Globus pallidus (tissue), 1 donor: ENCODE data around the gene FARS2.

ENCODE experiments used
- DNase-seq: peaks from one replicate; pipeline ENCODE4 v3.0.0-alpha.2; 2015; ENCODE audit warnings: low spot score

The FARS2 gene

DNA sequence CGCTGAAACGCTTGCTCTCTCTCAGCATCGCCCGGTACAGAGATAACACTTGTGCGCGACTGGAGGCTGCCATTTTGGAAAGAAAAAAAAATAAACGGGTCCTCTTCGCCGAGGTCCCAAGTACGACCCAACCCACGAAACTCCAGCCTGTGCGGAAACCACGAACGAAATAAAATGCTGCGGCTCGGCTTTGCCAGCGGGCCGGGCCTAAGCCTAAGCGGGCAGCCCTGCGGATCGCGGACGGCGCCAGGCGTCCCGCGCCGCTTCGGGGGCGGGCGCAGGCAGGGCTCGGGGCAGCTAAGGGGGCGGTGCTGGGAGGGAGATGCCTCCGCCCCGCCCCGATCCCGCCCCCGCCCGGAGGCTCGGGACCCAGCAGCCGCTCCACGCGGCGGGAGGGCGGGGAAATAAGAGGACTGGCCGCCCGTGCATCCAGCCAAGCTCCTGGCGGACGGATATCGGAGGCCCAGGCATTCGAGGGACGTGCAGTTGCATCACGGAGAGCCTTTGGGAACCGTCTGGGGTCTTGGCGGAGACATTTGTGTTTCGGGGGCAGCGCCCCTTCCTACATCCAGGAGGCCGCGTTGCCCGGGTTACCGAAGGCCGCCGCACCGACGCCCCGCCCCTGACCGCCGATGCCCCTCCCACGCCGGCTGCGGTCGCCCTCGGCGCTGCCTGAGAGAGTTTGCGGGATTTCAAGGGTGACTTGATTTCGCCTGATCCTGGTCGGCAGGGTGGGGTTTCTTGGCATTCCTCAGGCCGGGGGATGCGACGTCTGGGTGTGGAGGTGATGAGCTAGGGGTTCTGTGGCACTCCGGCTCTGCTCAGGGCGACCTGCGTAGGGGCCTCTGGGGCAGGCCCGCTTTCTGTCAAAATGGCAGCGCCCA, at the start of gene FARS2, which contains the start of gene LYRM4:
TSS of gene FARS2 (plus strand) at position 853 of the 884 bp plus-strand sequence.
TSS of gene LYRM4 (minus strand) at position 290 of the 884 bp plus-strand sequence. CDS start at position 73, 217 bp downstream.
- DNase-seq: peak; percentile 95

DNA sequence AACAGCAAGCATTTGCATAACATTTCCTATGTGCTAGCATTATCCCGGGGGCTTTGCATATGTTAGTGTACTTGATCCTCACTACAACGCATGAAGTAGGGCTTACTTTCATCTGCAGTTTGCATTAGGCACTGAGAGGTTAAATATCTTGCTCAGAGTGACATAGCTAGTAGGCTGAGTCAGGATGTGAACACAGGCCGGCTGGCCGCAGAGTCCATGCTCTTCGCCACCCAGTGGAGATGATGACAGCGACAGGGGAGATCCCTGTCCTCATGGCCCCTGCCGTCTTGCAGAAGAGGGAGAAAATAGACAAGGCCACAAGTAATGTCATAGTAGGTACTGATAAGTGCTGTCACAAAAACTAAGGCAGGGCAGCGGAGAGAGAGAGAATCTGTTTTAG, 47.5 kb upstream of the FARS2 start:
- no peak for DNase-seq

DNA sequence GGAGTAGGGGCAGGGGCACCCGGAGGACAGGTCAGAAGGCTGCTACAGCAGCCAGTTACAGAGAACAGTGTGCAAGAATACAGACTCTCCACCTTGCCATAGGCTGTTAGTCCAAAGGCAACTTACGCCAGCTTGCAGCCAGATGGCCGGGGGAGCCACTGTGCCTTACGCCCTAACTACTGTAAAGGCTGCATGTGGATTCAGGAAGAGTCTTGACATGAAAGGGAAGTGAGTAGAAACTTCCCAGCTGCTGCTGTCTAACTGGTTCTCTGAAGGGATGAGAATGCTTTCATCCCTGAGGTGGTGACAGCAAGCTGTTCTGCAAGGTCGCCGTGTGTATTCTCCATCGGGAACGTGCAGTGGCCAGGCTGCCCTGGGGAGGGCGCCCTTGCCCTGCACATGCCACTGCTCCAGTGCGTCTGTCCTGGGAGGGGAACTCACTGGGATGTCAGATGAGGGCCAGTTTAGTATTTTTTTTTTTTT, 46.7 kb upstream of the FARS2 start:
- peak; percentile 54 for DNase-seq

DNA sequence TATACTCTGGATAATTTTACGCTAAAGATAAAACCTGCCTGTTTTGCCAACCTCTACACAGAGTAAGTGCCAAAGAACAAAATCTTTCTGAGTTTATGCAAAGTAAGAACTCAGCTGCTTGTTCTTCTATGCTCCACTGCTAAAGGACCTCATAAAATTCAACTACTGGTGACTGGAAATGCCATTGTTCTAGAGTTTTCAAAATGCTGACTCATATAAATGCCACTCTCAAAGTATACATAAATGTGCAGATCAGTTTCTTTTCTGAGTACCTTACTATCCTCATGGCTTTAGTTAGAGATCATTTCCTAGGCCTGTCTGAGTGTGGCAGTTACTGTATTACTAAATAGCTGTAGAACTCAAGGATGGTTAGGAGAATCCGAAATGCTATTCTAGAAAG, 46.2 kb upstream of the FARS2 start:
- no peak for DNase-seq

DNA sequence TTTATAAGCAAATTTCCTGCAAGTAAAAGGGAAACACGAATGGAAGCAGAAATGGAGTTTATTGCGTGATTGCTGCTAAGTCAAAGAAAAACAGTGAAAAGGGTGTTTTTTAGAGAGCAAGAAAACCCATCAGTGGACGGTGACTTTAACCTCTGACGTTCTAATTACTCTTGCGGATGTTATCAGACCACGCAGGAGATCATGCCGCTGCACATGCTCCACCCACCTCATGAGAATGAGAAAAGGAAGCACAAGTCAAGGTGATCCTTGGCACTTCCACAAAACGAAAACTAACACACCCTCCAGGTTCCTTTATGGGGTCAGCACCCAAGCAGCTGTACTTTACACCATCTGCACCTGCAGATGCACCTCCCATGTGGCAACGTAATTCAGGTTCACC, 45.5 kb upstream of the FARS2 start:
- DNase-seq: no peak

DNA sequence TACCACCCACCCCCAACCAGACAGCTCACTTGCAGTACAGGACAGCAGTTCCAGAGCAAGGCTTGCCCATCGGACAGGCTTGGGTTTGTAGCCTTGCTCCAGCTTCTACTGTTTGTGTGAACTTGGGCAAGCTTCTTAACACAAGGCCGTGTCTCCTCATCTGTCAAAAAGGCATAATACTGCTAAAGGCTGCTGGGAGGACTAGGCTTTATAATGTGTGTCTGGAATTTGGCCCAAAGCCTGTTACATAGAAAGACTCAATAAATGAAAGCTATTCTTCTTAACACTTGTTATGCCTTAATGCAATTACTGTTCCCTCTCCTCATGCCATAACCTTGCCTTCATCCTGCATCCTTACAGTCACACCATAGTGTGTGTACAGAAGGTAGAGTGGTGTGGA, 44.0 kb upstream of the FARS2 start:
- DNase-seq: no peak

DNA sequence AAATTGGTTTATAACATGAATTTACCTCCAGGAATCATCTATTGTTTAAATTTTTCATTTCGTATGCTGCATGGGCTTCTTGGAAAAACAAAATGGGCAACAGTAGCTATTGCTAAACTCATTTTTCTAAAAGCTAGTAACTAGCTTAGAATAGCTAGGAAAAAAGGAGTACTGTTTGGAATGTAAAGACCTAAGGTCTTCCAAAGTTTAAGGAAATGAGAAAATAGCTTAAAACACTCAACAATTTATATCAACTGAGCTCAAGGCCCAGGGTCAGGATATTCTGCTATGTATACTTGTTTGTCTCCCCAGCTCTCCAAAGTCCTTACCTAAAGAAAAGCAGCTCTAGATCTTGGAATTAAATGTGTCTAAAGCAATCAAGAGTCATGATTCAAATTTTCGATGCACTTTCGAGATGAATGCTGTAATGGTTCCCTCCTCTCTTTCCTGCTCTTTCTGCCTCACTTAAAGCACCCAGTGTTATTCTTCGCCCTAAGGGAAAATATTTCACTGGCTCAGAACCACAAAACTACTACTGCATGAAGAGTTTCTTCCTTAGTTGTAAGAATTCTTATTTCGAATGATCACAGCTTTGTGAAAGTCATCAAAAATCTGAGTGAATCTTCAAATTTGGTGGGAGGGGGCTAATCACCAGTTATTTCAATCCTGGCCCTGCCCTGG, 42.2 kb upstream of the FARS2 start:
- no peak for DNase-seq

DNA sequence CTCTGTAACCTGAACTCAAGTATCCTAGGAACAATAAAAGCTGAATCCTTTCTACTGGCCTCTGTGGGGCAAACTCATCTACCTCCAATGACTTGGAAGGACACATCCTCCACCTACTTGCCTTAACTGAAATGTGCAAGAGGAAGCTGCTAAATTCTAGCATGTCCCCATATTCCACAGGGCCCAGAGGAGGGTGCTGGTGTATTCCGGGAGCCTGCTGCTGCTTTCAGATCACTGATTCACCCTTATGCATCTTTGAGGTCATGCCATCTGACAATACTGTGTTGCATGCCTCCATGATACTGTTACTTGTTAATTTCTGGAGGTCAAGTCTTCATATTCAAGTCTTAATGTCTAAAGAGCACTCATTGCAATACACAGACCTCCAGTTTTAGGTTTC, 40.9 kb upstream of the FARS2 start:
- no peak for DNase-seq

DNA sequence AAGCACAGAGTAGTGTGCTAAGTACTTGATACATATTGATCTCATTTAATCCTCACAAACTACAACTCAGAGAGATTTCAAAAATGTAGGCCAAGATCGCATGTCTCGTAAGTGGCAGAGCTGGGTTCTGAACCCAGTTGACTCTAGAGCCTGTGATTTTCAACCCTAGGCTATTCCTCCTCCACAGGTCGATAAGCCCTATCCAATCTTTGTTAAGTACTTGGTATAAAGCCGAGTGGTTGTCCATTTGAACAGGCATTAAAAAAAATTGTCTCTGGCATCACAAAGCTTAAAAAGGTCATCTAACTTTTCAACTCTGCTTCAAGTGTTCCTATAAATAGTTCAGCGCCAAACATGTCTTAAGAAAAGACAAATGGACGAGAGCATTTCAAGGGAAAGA, 38.0 kb upstream of the FARS2 start:
- no peak for DNase-seq

DNA sequence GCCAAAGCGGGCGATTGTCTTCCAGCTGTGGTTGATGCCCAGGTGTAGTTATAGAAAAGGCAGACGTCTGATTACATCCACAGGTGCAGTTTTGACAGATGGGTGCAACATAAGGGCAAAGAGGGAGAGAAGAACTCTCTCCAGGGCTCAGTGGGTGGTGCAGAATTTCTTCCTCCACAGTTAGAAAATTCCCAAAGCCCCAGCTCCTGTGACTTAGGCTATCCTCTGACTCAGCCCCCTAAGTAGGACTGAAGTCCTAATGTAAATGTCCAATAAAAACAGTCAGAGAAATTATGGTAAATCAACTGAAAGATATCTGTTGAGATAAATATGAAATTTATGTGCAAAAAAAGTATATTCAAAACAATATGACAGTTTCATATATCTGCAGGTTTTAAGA, 32.0 kb upstream of the FARS2 start:
- no peak for DNase-seq

DNA sequence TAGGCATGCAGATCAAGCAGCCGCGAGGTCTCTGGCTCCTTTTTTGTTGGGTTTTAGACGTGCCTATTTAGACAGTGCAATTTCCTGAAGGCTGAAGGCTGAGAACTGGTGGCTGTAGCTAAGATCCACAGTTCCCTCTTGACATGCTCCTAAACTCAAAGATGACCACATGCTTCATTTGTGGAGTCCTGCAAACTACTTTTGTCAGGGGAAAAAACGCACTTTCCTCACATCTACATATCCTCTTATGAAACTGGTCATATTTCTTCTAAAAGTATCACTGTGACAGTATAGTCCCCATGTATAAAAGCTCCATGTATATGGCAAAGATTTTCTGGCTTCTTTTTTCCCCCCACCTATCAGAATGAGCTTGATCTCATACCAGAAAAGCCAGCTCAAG, 31.2 kb upstream of the FARS2 start:
- DNase-seq: no peak

DNA sequence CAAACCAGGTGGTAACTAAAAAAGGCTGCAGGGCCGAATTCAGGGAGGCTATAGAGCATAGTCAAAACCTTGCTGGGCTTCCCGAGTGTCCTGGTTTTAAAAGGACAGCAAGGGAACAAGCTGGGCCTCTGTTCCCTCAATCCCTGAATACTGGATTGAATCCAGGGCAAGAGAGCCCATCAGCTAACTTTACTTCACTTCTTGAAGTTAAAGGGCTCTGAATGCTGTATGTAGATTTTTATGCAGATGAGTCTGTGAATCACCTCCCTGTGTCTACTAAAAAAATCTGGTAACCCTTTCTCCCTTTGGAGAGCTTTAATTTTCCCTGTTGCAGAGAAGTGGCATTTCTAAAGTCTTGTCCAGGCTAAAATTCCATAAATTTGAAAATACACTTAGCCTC, 30.0 kb upstream of the FARS2 start:
- no peak for DNase-seq

DNA sequence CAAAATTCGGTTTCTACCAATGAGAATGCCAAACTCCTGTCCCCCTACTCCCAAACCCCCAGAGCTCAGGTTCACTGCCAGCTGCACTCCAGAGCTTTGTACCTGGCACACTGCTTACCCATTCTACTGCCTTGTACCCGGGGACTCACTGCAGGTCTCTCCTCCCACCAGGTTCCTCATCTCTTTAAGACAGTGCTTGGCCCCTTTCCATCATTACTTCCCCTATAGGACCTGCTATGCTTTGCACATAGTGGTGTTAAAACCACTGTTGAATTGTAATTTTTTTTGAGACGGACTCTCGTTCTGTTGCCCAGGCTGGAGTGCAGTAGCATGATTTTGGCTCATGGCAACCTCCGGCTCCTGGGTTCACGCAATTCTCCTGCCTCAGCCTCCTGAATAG, 26.4 kb upstream of the FARS2 start:
- peak; percentile 40 for DNase-seq

DNA sequence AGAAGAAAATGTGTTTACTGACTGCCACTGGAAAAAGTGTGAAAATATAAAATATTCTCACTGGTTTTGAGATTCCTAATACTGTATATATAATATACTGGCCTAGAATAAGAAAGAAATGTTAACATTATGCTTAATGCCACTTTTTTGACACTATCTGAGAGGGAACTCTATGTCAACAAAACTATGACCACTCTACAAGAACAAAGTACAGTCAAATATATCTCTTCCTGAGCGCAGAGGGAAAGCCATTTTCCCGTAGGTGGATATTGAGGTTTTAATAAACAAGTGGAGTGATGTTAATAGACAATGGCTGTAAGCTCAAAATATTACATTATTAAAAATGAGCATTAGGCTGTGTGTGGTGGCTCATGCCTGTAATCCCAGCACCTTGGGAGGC, 25.5 kb upstream of the FARS2 start:
- DNase-seq: no peak

DNA sequence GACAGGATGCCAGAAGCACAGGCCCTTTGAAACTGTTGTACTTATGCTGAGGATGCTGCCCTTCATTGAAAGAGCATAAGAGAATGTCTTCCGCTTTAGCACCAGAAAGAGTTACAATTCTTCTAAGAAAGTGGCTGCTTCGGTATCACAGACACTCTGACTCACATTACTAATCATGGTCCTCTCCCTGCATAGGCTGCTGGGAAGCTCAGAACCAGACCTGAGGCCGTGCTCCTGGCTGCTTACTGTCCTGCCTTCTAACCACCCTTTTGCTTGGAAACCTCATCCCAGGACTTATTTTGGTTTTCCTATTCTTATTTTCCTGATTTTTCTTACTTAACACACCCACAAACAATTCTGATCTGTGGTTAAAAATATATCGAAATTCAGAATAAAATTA, 23.5 kb upstream of the FARS2 start:
- DNase-seq: no peak

DNA sequence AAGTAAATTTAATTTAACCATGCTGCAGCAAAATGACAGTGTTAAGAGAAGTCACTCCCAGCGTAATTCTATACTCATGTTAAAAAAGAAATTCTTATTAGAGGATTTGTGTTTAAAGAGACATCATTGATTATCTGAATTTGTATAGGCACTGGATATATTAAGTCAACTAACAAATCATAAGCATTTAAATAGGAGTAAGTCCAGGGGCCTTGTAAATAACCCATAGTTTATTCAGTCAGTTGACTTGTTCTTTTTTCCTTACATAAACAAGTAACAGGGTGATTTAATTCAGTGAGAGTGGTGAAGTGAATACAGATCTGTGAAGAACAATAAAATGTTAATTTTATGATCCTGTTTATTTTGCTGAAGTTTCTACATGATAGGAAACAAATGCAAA, 23.0 kb upstream of the FARS2 start:
- DNase-seq: no peak

DNA sequence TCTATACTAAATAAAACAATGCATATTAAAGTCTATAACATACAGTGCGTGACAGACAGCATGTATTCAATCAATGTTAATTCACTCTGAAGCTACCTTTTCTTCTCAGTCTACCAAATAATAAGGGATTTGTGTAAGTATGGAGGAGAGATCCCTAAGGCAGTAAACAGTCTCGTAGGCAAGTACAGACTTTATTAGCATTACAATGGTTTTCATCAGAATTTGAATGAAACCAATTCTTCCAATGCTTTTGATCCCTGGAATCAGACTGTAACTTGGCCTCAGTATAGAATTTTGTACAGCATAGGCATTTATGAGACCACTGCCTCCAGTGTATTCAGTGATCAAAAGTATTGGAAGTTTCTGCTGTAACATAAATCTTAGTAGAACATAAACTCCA, 20.1 kb upstream of the FARS2 start:
- DNase-seq: no peak

DNA sequence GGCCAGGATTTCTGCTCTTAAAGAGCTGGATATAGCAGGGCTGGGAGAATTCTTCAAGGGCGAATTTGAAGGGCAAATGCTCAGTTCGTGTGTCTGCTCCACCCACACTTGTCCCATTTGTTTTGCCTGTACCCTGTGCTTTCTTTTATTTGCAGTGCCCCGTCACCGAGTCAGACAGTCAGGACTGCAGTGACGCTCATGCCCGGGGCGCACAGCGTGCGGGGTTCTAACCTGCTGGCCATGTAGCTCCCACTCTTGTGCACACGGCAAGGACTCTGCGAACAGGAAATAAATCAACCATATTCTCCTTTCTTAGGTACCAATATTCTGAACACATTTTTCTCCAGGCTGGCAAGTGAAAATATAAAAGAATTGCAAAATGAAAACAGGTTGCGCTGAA, 18.2 kb upstream of the FARS2 start:
- DNase-seq: no peak

DNA sequence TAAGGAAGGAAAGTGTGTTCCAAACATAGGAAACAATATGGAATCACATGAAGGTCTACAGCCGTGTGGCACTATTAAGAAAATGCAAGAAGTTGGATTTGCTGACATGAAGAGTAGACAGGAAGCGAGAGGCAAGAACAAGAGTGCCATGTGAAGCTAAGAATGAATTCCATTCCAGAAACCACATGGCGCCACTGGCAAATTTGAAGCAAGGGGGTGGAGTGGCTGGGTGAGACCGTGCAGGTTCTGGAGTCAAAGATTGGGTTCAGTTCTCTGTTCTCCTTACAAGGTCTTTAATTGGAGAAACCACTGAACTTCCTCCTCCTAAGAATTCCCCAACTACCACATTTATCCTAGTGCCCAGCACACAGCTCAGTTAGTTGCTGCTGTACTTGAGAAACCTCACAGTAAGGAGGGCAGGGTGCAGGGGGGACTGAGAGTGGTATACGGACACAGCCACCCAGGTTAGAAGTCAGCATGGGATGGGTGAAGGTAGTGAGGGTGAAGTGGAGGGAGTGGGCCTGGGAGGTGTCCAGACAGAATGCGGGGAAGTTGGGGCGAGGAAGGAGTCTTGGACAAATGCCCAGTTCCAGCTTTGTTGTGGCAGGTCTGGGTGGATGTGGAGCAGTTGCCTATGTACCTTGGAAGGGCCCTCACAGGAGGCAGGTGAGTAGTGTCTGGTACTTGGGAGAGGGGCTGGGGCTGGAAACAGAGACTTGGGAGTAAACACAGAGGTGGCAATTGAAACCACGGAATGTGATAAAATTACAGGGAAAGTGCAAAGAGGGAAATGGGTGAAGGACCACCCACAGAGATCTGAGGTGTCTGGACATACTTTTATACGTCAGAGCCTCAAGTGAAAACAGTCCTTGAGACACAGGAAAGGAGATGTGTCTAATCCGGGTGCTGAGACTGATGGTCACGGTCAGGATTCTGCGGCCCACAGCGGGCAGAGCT, 14.9 kb upstream of the FARS2 start:
- no peak for DNase-seq

DNA sequence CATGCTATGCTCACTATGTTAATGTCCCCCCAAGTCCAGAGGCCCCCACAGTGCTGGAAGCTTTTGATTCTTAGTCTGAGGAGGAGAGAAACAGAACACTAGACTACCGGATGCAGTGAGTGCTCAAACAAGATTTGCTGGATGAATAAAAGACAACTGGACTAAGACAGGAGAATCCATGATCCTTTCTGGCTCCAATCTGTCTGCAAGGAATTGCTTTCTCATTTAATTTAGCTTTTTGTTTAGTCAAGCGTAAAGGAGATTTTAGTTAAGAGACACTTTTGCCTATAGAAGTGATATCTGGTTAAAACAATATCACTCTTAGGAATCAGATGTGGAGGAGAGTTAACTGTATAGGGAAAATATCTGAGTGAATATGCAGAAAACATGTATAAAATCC, 14.1 kb upstream of the FARS2 start:
- no peak for DNase-seq

DNA sequence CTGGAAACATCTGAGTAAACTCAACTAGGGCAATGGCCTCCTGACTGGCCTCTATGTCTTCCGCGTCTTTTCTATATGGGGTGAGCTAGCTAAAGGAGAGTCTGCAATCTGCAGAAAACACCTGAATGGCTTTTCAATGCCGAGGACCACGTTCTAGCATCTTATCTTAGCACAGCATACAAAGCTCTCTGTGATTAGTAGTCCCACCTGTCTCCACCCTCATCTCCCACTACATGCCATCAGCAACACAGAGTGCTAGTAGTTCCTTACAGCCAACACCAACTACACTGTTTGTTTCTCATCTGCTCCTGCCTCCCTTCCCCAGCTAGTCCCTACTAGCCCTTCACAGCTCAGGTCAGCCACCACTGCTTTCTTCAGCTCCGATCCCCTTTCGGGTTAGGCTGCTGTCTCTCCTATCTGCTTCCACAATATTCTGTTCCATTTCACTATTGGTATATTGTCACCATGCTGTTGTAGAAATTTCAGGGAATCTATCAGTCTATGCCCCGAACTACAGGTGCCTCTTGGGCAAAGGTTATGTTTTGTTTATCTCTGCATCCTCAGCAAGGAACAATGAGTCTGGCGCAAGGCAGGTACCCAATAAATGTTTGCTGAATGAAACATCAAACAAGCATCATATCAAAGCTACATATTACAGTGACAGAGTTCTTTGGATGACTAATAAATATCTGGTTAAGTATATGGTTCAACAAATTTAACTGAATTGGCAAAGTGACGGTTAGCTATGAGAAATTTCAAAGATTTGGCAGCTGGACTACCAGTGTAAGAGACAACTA, 12.8 kb upstream of the FARS2 start:
- DNase-seq: no peak
